ENCODE data around the gene PRKCA.

- TF ChIP-seq CTCF (IDR thresholded peaks at IDR 0.05) (no peak), POLR2A (IDR thresholded peaks at IDR 0.05) (no peak)
These were observed 240.6 kb downstream of the PRKCA start for GRCh38 chr17:66542967-66543520.
